ENCODE data around the gene NDNF. TPM values are rescaled to one million over a fixed set of nuclear protein-coding genes. Genes with fewer than 3 reads are reported as not detected.

NDNF gene
- total RNA-seq, 4 donors from 2014 or later = 2.7 to 7.7 (median 4.0) TPM

DNA sequence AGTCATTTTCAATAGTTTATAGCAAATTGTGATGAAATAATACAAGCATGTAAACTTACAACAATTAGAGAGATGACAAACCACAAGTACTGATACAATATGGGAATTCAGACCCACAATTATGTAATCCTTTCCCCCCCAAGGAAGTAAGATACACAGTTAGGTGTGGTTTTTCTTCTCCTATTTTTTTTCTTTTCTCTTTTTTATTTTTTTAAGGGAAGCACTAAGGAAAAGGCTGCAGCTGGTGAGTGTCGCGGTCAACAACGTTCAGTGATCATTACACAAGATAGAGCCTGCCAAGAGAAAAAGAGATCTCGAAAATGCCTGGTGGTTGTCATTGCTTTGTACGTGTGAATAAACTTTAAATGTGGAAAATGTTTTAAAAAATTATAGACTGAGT, 9.8 kb downstream of the NDNF start:
- Histone ChIP-seq H3K36me3 (no peaks in the 10 kb centered on the region), H3K4me3 (replicated peaks in 1 of 3) (no peak overlapping the region), H3K4me1 (no peaks in the 10 kb centered on the region), H3K27me3 (no peaks in the 10 kb centered on the region), H3K9me3 (no peaks in the 10 kb centered on the region), H3K27ac (no peak overlapping the region)
- intact Hi-C loops (cut with DNase I) = no loop called here
- TF ChIP-seq POLR2A (IDR thresholded peaks at IDR 0.05) = no peak
- no peak for TF ChIP-seq CTCF (IDR thresholded peaks at IDR 0.05)
- WGBS, 2 donors = 25 to 26% methylated on average over 5 of the region's 5 CpGs
- no peak for DNase-seq

DNA sequence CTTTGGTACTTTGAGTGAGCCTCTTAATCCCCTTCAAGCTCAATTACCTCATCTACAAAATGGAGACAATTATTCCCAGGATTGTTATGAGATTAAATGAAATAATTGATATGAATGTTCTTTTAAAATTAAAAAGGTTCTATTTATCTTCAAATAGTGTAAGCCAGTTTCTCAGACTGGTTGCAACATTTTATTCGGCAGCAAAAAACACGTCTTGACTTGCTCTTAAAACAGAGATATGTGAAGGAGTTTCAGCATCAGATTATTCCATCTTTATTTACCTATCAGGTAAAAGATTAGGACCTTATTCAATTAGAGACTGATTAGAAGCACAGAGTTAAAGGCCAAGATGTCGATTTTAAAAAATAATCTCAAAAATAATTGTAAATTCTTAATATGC, 10.5 kb downstream of the NDNF start:
- intact Hi-C loops (cut with DNase I) = no loop called here
- Histone ChIP-seq H3K36me3 (no peaks in the 10 kb centered on the region), H3K4me3 (replicated peaks in 1 of 3) (no peak overlapping the region), H3K27ac (no peak overlapping the region), H3K27me3 (no peaks in the 10 kb centered on the region), H3K9me3 (no peaks in the 10 kb centered on the region), H3K4me1 (no peaks in the 10 kb centered on the region)
- TF ChIP-seq POLR2A (IDR thresholded peaks at IDR 0.05) = no peak
- no peak for TF ChIP-seq CTCF (IDR thresholded peaks at IDR 0.05)
- 93% methylated on average over 3 of the region's 3 CpGs for WGBS, 2 donors
- DNase-seq = no peak

- TF ChIP-seq CTCF (IDR thresholded peaks at IDR 0.05) = no peak
- TF ChIP-seq POLR2A (IDR thresholded peaks at IDR 0.05) = no peak
- intact Hi-C loops (cut with DNase I) = no loop called here
Observed at GRCh38 chr4:121061215-121061614, 11.1 kb downstream of the NDNF start.

GRCh38 chr4:121057466-121057922, 14.8 kb downstream of the NDNF start:
- Histone ChIP-seq H3K4me1 (no peaks in the 10 kb centered on the region), H3K9me3 (no peaks in the 10 kb centered on the region), H3K4me3 (replicated peaks in 1 of 3) (no peak overlapping the region), H3K27ac (peak overlapping the region in 1 of 3 donors; percentile 22), H3K36me3 (no peaks in the 10 kb centered on the region), H3K27me3 (no peaks in the 10 kb centered on the region)
- DNase-seq = no peak
- TF ChIP-seq POLR2A (IDR thresholded peaks at IDR 0.05) = no peak
- no peak for TF ChIP-seq CTCF (IDR thresholded peaks at IDR 0.05)
- intact Hi-C loops (cut with DNase I) = no loop called here
- WGBS, 2 donors = 24 to 34% methylated on average over 9 of the region's 9 CpGs

More at GRCh38 chr4:121061215-121061614, 11.1 kb downstream of the NDNF start:
- Histone ChIP-seq H3K27me3 (no peaks in the 10 kb centered on the region), H3K9me3 (no peaks in the 10 kb centered on the region), H3K4me3 (replicated peaks in 1 of 3) (no peak overlapping the region), H3K36me3 (no peaks in the 10 kb centered on the region), H3K27ac (no peak overlapping the region), H3K4me1 (no peaks in the 10 kb centered on the region)
- 88 to 91% methylated on average over 12 of the region's 12 CpGs for WGBS, 2 donors
- no peak for DNase-seq

DNA sequence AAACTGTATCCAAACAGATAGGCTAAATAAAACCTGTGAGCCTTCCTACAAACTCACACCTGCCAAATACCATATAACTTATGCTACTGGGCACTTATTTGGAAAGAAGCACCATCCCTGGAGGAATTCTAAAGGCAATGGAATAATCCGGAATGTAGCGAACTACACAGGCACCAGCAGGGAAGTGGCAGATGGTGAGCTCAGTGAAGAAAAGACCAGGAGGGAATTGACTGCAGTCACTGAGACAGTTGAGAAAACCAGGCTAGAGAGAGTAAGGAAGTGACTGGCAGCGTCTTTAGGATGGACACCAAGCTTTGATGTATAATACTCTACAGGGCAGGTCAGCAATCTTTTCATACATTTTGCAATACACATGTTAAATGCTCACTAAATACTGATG, 16.3 kb downstream of the NDNF start:
- H3K36me3 ChIP-seq = no peaks in the 10 kb centered on the region
- no peaks in the 10 kb centered on the region for H3K27me3 ChIP-seq
- no peaks in the 10 kb centered on the region for H3K4me1 ChIP-seq
- no peak overlapping the region for H3K27ac ChIP-seq
- H3K9me3 ChIP-seq = no peaks in the 10 kb centered on the region
- intact Hi-C loops (cut with DNase I) = no loop called here
- H3K4me3 ChIP-seq (replicated peaks in 1 of 3) = no peak overlapping the region
- 94% methylated on average over 3 of the region's 3 CpGs for WGBS, 2 donors
- TF ChIP-seq POLR2A (IDR thresholded peaks at IDR 0.05) (no peak), CTCF (IDR thresholded peaks at IDR 0.05) (no peak)
- no peak for DNase-seq
